Glomerular visceral epithelial cell (primary cell): ENCODE measurements around the gene TMEM107.

Source experiments
- DNase-seq: peaks from one replicate; pipeline ENCODE4 v3.0.0-alpha.2; 2016; ENCODE audit errors: extremely low spot score

TMEM107 gene

DNA sequence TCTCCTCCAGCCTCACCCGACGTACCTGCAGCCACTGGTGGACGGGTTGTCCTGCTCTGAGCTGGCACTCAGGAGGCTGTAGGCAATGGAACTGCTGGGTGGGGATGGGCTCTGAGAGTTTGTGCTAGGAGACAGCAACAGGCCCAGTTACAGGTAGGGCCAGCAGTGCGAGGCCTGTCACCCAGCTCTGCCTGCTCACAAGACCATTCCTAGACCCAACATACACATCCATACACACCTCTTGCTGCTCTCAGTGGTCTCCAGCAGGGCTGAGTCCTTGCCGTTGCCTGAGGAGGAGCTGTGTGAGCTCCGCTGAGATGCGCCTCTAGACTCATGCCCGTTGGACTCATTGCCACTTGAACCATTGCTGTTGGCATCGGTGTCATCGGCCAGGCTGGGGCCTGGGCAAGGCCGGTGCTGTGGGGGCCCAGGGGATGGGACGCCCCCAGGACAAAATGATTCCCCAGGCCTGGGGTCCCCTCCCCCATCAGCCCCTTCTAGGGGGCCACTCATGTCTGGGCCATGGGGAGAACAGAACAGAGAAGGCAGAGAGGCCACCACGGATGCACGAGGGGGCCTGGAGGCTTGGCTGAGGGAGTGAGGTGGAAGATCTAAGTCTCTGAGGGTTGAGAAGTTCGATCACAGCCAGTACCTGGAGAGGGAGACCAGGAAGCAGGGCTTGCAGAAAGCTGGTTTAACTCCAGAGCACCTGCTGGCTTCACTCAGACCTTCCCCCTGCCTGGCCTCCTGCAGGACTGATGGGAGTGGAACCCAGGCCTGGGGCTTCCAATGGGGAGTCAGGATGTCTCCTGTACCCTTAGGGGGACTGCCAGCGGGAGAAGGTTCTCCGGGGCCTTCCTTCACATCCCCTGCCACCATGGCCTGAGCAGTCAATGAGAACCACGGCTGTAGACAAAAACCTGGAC, 25.7 kb downstream of the TMEM107 start:
- no peak for DNase-seq

DNA sequence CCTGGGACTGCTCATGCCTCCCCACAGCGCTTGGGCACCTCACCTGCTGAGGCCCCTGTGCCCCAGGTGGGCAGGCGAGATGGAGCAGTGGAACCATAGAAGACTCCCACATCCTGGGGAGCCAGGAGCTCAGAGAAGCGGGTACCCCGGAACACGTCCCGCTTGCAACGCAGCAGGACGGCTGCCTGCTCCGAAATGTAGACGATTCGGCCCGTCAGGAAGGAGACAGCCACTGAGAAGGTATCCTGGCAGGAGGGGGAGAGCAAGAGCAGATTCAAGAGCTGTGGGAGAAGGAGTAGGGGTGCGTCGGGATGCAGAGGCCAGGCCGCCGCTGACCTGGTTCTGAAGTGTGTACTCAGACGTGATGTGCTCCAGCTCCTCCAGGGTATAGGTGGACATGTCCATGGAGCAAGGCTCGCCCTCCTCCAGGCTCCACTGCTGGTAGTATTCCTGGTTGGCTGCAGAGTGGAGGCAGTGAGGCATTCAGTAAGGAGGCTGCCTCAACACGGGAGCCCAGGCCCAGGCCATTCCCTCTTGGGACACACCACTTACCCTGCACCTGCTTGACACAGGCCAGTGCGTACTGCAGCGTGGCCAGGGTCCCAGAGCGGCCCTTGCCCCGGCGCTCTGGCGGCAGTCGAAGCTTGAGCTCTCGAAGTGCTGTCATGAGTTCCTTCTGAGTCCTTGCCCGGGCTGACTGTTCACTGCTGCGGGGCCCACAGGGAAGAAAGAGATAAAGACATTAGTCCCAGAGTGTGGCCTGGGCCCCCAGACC, 26.6 kb downstream of the TMEM107 start:
- DNase-seq: no peak

DNA sequence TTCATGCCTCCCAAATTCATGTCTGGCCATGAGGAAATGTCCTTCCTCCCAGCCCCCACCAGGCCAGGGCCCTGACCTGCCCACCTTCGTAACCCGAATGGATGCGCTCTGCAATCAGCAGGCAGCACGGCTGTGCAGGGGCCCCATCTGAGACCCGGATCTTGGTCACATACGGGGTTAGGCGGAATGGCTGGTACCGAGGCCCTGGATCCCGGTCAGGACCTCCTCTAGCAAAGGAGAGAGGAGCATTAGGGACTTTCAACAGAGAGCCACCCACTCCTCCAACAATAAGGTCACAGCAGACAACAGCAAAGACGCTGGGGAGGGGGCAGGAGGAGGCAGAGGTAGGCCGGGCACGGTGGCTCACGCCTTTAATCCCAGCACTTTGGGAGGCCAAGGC, 27.6 kb downstream of the TMEM107 start:
- no peak for DNase-seq

DNA sequence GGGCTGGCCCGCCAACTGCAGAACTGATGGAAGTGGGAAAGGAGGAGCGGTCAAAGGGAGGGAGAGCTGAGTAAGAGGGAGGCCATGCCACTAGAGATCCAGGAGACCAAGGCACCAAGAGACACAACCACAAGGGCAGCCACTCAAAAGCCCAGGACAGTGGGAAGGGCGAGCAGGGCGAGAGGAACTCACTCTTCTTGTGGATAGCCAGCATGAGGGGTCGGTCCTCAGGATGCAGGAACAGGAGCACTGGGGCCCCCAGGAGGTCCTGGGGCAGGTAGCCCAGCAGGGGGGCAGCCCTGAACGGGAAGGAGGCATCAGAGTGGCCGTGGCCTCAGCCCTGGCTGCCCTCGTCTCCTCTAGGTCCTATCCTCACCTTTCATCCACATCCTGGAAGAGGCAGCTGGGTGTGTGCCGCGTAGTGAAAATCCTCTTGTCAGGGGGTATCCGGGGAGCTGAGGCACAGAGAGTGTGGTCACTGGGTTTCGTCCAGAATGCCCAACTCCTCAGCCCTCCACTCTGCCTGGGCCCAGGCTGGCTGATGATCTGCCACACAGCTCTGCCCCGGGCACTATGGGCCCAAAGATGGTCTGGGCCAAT, 28.3 kb downstream of the TMEM107 start:
- no peak for DNase-seq

DNA sequence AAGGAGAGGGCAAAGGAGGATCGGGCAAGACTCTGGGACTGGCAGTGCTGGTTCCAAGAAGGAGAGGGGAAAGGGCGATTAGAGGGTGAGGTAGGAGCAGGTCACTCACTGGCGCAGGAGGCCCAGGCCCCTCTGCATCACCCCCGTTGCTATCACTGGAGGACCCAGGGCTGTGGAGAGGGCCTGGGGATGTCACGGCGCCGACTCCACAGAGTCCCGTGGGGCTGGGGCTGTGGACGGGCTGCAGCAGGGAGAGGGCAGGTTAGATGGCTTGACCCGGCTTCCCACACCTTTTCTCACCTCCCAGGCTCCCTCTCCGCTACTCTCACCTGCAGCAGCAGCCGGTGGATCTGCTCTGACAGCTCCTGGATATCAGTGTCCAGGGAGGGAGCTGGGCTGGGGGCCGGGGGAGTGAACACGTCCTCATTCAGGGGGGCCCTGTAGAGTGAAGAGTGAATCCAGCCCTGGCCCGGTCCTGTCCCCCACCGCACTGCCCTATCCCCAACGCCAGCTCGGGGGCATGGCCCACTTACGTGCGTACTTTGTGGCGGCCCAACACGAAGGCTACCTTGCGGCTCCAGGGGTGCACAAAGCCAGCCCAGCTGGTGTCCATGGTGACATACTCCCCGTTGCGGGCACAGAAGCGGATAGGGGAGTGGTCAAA, 28.9 kb downstream of the TMEM107 start:
- DNase-seq: no peak

DNA sequence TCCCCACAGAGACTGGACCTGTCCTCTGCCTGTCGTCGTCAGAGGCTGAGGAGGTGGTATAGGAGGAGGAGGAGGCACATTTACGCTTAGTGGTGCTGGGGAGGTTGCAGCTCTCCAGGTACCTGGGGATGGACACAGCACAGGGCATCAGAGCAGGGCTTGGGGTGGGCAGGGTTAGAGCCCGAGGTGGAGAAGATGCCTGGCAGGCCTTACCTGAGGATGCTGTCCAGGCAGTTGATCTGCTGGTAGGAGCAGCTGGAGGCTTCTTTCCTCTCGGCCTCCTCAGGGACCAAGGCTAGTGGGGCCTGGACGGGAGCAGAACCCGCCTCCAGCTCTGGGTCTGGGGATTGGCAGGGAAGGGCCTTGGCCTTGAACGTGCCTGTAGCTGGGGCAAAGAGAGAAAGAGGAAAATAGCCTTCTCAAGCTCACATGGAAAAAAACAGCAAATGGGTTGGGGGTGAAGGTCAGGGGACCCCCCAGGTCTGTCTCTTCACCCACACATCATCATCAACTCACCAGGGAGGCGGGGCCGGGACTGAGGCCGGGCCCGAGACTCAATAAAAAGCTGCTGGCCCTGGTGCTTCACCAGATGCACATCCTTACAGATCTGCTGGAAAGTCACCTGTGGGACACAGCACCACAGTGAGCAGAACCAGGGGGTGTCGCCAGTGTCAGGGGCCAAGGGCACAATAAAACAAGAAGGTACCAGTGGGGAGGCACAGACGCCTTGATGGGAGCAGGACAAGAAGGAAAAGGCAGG, 29.6 kb downstream of the TMEM107 start:
- DNase-seq: no peak

DNA sequence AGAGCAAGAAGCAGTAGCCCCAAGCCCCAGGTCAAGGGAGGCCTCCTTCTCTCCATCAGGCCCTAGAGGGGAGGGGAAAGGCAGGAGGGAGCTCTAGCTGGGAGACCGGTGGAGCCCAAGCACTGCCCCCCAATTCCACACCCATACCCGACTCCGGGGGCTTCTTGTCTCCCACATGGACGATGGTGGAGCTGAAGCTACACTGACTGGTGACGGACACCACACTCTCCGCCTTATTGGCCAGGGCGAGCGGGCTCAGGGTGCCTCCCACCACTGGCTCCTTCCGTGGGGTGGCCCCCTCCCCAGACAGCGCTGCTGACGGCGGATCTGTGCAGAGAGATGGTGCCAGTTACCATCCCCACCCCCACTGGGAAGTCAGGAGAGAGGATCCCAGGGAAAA, 30.4 kb downstream of the TMEM107 start:
- DNase-seq: no peak

DNA sequence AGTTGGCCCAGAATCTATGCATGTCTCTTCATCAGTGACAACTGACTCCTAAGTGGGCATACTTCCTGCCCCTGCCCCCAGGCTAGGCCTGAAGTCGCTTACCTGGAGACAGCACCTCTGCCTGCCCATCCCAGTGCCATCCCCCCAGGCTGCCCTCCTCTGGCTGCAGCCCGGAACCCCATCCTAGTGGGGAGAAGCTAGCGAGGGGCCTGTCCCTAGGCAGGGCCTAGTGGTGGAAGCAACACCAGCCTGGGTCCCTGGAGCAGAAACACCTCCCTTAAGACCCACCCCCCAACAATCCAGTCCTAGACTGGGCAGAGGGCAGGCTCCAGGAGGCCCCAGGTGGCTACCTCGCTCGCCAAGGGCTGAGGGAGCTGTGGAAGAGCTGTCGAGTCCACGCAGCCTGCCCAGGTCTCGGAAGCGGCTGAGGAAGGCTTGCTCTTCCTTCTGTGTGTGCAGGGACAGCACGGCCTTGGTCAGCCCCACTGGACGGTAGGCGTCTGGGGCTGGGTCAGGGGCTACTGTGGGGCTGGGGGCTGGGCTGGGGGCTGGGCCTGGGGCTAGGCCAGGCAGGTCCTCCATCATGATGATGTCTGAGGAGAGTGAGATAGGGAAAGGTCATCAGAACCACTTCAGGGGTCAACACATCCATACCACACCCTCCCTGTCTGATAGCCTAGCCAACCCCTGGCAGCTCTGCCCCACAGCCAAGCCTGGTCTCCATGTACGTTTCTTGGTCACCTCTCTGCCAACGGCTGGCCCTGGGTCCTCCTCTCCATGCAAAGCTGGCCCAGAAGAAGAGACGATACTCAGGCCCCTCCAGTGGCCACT, 31.6 kb downstream of the TMEM107 start:
- no peak for DNase-seq

DNA sequence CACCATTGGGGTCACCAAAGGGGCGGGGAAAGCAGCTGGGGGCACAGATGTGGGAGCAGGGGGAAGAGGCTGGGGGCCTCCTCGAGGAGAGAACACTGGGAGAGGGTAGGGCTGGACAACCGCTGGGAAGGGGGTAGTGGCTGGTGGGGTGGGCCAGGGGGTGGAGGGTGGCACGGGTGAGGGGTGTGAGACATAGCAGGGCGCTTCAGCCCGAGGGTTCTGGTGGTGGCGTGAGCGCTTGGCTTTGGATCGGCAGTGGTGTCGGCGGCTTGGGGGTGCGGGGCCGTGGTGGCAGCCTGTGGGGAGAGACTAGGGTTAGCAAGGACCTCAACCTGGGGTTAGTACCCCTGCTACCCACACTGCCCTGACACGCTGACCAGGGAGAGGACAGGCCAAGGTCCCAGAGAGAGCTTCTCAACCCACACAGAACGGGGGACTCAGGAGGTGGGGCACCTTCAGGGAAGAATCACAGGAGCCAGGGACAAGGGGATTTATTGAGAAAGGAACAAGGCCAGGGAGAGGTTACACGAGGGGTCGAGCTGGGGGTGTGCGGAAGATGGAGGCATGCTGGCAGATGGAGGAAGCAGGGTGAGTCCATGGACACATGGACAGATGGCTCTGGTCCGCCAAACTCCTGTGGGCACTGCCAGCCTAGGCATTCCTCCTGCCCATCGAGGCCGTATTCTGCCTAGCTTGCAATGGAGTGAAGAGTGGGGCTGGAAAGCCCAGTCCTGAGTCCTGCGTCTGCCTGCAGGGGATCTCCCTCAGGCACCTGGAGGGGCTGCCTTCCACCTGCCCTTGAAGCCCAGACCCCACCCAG, 32.4 kb downstream of the TMEM107 start:
- DNase-seq: no peak

DNA sequence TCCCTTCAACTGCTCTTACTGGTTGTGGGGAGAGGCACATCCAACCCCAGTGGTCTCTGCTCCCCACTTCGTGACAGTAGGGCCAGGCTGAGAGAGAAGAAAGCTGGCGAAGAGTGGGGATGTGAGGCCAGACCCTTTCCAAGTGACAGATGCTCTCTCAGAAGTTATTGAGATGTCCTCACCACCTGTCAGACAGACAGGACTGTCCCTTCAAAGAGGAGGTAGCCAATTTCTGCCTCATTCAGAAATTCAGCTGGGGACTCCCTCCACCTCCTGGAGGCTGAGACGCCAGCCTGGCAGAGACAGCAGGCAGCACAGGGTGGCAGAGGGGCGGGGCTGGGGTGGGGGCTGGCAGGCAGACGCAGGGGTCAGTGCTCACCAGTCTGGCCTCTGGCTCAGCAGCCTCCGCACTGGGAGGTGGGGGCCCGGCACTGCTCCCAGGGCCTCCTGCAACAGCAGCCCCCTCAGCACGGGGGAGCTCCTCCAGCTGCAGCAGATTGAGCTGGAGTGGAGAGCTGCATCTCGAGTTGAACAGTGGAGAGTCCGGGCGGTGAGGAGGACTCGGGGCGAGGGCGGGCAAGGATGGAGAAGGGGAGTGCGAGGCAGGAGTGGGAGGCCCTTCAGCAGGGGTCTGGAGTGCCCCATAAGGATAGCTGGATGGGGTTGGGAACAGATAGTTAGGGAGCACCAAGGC, 33.1 kb downstream of the TMEM107 start:
- no peak for DNase-seq

DNA sequence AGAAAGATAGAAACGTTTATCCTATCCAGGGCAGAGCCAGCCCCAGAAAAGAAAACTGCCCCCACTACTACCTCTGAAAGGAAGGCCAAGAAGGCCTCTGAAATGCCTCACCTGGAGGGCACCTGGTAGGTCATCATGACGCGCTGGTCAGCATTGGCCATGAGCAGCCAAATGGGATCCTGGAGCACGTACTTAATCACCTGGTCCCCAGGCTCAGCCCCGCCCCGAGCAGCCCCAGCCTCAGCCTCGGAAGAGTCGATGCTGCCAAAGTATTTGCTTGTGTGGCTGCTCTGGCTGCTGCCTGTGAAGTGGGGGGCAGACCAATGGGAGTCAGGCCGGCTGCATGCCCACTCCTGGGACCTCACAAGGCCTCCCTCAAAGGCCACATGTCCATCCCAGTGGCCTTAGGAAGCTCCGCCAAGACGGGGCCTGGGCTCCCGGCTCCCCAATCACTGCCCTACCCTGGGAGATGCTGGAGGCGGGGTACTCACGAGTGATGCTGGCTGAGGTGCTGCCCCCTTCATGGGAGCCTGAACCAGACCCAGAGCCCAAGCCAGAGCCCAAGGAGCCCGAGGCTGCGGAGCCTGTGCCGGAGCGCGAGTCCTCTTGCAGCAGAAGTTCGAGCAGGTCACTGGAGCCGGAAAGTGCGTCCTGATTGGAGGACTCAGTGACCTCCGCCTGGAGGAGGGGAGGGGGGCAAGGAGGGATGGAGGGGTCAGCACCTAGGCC, 33.9 kb downstream of the TMEM107 start:
- DNase-seq: no peak

DNA sequence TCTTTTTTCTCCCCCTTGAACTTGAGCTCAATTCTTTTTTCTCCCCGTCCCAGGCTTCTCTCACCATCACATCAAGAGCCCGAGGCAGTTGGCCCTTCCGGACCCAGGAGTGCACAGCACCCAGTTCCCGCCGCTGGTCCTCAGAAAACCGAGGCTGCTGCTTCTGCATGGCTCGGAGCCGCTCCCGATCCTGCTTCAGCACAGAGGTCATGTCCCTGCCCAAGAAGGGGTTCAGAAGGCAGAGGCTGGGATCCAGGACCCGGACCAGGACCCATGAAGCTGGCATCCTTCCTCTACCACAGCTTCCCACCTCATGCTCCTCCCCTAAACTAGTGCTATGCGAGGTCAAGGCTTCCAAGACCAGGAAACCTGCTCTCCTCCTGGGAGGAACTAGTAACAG, 34.4 kb downstream of the TMEM107 start:
- no peak for DNase-seq

DNA sequence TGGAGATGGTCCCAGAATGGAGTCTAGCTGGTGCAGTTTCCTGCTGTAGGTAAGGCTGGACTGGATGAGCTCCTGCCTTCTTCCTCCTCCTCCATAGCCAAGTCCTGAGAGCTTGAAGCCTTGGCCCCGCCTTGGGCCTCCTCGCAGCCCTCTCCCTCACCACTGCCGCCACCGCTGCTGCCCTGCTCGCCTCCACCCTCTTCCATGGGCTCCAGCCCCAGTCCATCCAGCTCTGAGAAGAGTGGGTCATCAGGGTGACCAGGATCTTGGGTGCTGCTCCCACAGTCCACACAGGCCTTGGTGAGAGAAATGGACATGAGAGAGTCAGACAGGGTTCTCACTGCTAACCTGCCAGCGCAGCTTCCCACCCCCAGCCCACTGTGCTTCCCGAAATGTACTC, 35.1 kb downstream of the TMEM107 start:
- no peak for DNase-seq

DNA sequence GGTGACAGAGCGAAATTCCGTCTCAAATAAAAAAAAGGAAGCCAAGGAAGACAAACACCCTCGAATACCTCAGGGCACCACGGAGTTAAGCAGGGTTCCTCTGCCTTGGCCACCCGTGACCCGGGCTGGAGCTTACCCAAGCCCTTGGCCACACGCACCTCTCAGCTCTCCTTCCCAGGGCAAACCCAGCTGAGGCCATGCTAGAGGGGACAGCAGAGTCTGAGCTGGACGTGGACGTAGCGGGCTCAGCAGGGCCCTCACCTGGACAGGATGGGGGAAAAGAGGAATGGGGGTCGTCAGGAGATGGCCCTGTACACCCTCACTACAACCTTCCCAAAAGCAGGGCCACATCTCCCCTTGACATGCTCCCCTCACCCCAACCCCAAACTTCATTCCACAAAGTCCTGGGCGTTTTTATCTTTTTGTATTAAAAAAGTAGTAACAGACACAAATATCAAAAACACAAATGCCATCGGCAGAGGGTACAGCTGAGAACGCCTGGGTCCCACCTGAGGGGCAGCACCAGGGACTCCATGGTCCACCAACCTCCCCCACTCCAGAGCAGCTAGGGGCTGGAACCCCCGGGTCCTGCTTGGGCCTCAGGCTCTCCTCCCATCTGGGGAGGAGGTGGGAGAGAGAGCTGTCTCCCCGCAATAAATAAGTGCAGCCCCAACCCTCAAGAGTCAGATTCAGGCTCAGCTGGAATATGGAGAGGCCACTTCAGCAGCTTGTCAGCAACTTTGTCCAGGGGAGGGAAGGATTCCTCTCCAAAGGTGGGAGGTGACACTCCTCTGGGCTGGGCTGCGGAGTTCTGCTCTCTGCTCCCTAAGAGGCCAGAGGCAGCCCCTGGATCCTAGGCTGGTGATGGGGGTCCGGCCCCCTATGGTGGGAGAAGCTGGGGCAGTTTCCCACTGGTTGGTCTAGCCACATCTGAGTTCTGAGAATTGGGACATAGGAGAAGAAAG, 35.8 kb downstream of the TMEM107 start:
- no peak for DNase-seq

DNA sequence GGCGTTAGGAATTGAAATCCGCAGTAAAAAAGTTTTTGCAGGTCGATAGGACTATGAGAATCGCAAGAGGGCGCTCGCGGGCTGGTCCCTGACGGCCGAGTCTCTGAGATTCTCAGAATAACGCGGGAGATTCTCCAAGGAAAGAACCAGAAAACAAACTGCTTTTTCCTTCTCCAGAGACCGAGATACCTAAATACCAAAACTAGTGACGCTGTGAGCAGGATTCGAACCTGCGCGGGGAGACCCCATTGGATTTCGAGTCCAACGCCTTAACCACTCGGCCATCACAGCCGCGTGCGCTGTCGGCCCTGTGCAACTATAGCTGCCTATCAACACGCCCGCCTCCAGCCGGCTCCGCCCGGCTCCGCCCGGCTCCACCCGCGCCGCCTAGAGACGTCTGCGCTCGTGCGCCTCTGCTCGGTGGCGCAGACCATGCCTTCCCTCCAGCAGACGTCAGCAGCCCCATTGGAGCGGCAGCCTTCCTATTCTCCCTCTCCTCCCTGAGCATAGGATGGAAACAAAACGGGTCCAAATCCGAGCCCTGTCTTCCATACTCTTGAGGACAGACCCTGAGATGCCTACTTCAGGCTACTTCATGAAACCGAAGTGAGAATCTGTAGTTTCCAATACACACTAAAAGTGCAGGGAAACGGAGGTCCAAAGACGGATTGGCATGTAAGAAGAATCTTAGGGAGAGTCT, 37.4 kb downstream of the TMEM107 start:
- peak; percentile 99 for DNase-seq

DNA sequence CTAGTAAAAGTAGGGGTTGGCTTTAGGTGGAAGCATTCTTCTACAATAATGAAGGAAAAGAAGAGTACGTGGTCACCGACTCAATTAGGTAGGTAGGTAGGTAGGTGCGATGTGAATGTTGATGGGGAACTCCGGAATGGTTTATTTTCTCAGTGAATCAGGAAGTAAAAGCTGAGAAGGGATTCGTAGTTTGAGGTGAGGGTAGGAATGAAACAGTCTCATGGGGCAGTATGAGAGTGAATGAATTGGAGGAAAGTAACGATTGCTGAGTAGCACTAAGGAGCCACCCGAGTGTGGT, 37.9 kb downstream of the TMEM107 start:
- DNase-seq: peak; percentile 25
